Measurements from ENCODE around the gene NCKAP5.

DNA sequence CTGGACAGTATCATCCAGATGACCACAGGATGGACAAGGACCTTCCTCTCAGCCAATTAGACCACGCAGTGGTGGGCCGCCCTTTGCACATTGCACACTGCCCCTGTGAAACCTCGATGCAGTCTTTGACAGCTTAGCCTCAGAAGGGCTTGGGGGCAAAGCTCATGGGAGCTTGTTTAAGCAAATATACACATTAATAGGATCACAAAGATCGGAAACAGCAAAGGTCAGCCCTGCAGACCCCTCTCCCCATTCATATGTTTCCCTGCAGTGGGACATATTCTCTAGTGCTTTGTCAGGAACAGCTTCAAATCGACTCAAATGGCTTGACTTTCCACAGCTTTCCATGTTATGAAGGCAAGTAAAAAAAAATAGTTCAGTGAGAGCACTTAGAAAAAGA is 708.7 kb downstream of the NCKAP5 start:
- no peak for TF ChIP-seq ETV6 (IDR thresholded peaks at IDR 0.05; ENCODE audit: borderline replicate concordance in 1 of 2, low read depth in 2 of 2, low read length in 1 of 2)
- TF ChIP-seq ETV6 (CRISPR knock-in tag; IDR thresholded peaks at IDR 0.05; ENCODE audit: borderline replicate concordance), result no peak
- TF ChIP-seq ZNF76 (CRISPR knock-in tag; IDR thresholded peaks at IDR 0.05; ENCODE audit: borderline replicate concordance), result no peak
- no peak for TF ChIP-seq STAT6 (CRISPR knock-in tag; IDR thresholded peaks at IDR 0.05)

All from K562 (cell line).